WI38 (cell line): ENCODE measurements around the gene RNPC3.
"Not testable (repeated sequence)": the region's sequence is repeated elsewhere in the genome, so short reads cannot be mapped to it uniquely, and the experiment has no call there.

Source experiments
- H3K4me3 ChIP-seq: 2 replicates; pipeline ENCODE4 v1.5.1; 2011; ENCODE audit warnings: low read depth, mild to moderate bottlenecking, control low read depth, low read length
- TF ChIP-seq, protein P1 (sequence below): IDR thresholded peaks from 2 replicates; pipeline ENCODE4 v1.5.1; 2012; ENCODE audit warnings: low read depth, mild to moderate bottlenecking, control low read depth, low read length

Gene RNPC3

DNA sequence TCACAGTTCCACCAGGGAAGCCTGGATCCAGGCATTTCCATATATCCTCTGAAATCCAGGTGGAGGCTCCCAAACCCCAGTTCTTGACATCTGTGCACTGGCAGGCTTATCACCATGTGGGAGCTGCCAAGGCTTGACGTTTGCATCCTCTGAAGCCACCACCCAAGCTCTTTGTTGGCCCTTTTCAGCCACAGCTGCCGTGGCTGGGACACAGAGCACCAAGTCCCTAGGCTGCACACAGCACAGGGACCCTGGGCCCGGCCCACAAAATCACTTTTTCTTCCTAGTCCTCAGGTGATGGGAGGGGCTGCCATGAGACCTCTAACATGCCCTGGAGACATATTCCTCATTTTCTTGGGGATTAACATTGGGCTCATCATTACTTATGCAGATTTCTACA lies 22.3 kb downstream of the RNPC3 start:
- TF ChIP-seq, protein P1, sequence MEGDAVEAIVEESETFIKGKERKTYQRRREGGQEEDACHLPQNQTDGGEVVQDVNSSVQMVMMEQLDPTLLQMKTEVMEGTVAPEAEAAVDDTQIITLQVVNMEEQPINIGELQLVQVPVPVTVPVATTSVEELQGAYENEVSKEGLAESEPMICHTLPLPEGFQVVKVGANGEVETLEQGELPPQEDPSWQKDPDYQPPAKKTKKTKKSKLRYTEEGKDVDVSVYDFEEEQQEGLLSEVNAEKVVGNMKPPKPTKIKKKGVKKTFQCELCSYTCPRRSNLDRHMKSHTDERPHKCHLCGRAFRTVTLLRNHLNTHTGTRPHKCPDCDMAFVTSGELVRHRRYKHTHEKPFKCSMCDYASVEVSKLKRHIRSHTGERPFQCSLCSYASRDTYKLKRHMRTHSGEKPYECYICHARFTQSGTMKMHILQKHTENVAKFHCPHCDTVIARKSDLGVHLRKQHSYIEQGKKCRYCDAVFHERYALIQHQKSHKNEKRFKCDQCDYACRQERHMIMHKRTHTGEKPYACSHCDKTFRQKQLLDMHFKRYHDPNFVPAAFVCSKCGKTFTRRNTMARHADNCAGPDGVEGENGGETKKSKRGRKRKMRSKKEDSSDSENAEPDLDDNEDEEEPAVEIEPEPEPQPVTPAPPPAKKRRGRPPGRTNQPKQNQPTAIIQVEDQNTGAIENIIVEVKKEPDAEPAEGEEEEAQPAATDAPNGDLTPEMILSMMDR: no peak
- H3K4me3 ChIP-seq: no peak overlapping the region

DNA sequence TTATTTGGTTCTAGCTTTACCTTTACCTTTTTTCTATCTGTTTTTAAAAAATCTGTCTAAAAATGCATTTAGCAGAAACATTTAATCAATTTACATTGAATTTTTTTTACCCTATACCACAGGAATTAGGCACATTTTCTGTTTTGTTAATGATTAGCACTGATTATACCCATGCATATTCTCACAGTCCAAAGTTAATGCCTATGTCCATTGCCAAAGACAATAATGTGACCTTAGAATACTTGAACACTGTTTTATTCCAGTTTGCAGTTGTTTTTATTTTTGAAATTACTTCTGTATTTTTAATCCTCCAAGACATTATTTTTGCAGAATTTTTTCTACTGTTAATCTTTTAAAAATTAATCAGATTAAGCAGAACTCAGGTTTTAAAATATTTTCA lies 34.9 kb downstream of the RNPC3 start:
- TF ChIP-seq, protein P1: no peak
- no peak overlapping the region for H3K4me3 ChIP-seq

DNA sequence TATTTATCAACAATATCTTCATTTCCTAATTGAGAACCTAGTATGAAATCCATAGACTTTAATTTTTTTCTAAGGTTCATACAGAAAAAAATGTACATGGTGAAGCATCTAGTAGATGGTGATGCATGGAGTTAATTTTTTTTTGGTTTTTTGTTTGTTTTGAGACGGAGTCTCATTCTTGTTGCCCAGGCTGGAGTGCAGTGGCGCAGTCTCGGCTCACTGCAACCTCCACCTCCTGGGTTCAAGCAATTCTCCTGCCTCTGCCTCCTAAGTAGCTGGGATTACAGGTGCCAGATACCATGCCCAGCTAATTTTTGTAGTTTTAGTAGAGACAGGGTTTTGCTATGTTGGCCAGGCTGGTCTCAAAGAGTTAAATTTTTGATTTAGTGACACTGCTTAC lies 35.6 kb downstream of the RNPC3 start:
- not testable (repeated sequence) for H3K4me3 ChIP-seq

DNA sequence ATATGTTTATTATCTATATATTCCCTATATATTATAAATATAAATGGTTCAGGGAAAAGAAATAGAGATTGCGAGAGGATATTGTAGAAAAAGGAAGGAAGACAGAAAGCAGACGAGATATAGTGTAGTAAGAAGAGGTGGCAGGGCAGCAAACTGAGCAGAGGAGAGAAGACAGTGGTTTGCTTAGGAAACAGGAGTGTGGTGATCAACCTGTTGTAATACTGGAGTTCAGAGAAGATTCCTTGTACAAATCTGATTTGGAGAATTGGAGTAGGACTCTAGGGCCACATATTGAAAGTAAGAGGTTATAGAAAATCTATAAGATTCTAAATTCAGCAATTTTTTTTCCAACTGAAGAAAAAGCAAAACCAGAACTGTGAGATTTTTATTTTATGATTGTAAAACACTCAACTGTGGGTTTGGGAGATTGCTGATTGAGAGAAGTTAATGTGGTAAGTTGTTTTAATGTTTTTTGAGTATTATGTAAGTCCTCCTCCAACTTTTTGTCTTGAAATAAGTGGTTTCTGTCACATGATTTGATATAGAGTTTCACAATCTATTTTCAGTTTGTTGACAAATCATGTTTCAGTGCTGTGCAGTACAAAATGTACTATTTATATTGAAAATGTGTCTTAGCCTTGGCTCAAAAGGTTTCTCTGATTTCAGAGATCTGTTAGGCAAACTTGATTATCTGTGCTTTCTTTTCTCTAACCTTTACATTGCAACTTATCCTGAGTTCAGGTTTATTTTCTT lies 36.3 kb downstream of the RNPC3 start:
- no peak overlapping the region for H3K4me3 ChIP-seq
- TF ChIP-seq, protein P1: no peak

DNA sequence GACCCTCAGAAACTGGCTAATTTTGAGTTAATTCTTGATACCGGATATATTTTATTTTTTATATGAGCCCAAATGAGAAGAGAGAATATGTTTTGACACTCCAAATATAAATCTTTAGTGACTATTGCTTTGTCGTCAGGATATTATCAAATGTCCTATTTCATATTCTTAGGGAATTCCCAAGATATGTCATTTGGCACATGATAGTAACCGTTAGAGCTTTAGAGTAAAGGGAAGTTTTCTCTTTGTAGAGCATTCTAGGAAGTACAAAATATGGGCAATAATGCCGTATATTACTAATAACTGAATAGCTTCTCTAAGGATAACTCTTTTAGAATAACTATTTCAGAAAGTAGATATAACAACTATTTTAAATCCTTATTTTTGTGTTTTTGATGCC lies 37.6 kb downstream of the RNPC3 start:
- TF ChIP-seq, protein P1: no peak
- no peak overlapping the region for H3K4me3 ChIP-seq

DNA sequence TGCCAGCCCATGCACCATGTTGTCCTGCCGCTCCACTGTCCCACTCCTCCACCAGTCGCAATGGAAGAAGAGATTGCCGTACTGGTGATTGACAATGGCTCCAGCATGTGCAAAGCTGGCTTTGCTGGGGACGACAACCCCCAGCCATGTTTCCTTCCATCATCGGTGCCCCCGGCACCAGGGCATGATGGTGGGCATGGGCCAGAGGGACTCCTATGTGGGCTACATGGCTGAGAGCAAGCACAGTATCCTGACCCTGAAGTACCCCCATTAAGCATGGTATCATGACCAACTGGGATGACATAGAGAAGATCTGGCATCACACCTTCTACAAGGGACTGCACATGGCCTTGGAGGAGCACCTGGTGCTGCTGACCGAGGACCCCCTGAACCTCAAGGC lies 44.0 kb downstream of the RNPC3 start:
- no peak overlapping the region for H3K4me3 ChIP-seq
- TF ChIP-seq, protein P1: no peak

DNA sequence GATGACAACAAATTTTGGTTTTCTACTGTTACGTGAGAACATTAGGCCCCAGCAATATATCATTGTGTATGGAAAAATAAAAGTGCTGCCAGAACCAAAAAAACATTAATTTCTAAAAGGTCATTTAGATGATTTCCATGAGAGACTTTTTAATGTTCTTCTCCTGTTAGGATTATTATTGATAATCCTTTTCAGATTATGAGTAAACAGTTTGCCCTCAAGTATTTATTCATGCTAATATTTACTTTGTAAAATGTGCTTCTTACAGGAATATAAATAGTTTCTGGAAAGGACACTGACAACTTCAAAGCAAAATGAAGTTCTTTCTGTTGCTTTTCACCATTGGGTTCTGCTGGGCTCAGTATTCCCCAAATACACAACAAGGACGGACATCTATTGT lies 45.8 kb downstream of the RNPC3 start, which contains the start of gene AMY2B:
AMY2B (plus strand) TSS at position 301 of the 400 bp plus-strand sequence; CDS start at position 315, 14 bp downstream.
- not testable (repeated sequence) for H3K4me3 ChIP-seq

DNA sequence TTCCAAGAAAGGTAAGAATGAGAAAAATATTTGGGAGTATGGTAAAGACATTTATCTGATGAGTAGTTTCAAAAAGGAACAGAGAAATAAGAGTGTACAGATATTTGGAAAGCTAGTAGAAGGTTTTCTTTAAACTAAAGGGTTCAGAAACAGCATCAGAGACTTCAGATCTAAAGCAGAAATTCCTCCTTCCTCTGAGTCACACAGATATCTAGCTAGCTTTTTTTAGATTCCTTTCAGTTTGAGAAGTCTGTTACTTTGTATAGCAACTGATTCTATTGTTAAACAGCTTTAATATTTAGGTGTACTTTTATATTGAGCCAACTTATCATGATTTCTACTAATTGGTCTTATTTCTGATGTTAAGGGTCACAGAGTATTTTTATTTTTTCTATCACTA lies 50.6 kb downstream of the RNPC3 start:
- TF ChIP-seq, protein P1: no peak

DNA sequence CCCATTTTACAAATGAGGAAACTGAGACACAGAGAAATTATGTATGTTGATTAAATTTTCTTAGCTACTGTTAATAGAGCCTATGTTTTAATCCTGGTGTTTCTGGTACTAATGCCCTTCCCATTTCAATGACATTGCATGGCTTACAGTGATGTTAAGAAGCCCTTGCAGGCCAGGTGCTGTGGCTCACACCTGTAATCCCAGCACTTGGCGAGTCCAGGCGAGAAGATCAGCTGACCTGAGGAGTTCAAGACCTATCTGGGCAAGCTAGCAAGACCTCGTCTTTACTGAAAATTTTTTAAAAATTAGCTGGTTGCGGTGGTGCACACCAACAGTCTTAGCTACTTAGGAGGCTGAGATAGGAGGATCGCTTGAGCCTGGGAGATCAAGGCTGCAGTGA lies 51.3 kb downstream of the RNPC3 start:
- not testable (repeated sequence) for H3K4me3 ChIP-seq

More for the DNA sequence above, 50.6 kb downstream of the RNPC3 start:
- no peak overlapping the region for H3K4me3 ChIP-seq
